ENCODE measurements around the gene NLRX1.
"Not testable (repeated sequence)": the region's sequence is repeated elsewhere in the genome, so short reads cannot be mapped to it uniquely, and the experiment has no call there.

The NLRX1 gene

GRCh38 chr11:119185981-119186634 lies 17.6 kb downstream of the NLRX1 start:
- DNase-seq = no peak

GRCh38 chr11:119187123-119187892 lies 18.8 kb downstream of the NLRX1 start:
- DNase-seq = no peak

- DNase-seq = no peak
Measured at GRCh38 chr11:119188067-119188466, 19.5 kb downstream of the NLRX1 start.

DNA sequence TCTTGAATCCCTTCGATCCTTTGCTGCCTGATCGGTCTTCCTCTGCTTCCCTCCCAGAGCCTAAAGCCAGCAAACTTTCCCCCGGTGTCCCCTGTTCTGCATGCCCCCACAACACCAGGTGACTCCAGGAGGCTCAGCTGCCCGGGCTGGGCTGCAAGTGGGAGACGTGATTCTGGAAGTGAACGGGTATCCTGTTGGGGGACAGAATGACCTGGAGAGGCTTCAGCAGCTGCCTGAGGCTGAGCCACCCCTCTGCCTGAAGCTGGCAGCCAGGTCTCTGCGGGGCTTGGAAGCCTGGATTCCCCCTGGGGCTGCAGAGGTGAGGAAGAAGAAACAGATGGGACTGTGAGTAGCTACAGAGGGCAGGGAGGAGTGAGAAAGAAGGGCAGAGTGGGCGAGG lies 20.4 kb downstream of the NLRX1 start:
- no peak for DNase-seq

- no peak for DNase-seq
Measured at GRCh38 chr11:119189393-119189792, 20.9 kb downstream of the NLRX1 start.

GRCh38 chr11:119190531-119190930 lies 22.0 kb downstream of the NLRX1 start:
- DNase-seq = no peak

- DNase-seq = peak in 1 of 2 experiments; percentile 16
Measured at GRCh38 chr11:119191265-119191664, 22.7 kb downstream of the NLRX1 start.

DNA sequence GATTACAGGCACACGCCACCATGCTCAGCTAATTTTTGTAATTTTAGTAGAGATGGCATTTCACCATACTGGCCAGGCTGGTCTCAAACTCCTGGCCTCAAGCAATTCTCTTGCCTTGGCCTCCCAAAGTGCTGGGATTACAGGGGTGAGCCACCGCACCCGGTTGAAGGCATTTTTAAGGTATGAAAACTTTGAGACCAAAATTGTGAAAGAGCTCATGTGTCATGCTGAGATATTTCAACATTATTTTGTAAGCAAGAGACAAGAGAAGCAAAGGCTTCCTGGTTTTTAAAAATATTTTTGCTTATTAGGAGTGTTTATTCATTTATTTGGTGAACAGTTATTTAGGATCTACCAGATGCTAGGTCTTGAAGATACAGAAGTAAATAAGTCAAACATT lies 23.6 kb downstream of the NLRX1 start:
- DNase-seq = no peak

- no peak for DNase-seq
Measured at GRCh38 chr11:119193001-119193400, 24.5 kb downstream of the NLRX1 start.

GRCh38 chr11:119193626-119194025 lies 25.1 kb downstream of the NLRX1 start:
- no peak for DNase-seq

- no peak for DNase-seq
Measured at GRCh38 chr11:119194811-119195440, 26.4 kb downstream of the NLRX1 start.

DNA sequence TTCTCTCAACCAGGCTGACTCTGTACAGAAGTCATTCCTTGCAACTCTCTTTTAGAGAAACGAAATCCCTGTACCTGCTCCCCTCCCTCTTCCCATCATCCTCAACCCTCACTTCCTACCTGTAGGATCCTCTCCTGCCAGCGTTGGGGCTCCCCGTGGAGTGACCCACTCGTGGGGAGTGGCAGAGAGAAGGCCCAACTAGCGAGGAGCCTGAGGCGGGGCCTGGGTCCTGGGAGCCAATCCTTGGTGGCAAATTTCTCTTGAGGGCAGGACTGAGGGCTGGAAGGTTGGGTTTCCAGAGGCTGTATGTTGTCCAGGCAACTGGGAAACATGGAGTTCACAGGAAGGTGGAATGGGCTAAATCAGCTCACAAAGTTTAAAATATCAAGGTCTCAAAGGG lies 27.2 kb downstream of the NLRX1 start:
- DNase-seq = peak in 1 of 2 experiments; percentile 52

DNA sequence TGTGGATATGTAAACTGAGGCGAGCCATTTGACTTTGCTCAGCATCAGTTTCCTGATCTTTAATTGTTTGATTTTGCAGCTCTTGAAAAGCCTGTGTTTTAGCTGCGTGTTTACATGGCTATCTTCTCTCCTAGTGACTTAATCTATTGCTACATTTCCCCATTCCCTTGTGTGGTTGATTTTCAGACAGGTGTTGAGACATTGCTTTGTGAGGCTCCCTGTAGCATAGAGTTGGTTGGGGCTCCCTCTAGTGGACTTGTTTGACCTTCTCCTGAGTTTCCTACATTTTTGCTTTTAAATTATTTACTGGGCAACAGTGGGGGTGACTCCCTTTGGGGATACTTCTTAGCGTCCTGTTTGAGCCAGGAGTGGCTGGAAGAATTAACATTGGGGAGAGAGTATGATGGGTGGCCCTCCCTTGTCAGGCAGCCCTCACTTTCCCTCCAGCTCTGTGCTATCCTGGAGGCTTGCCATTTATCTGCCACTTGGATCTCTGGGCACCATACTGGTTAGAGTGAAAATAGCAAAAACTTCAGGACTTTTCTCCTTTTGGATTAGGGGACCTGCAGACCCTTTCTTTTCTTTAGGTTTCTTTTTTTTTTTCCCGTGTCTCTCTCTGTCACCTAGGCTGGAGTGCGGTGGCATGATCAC lies 28.4 kb downstream of the NLRX1 start:
- peak; percentile 76 to 79 for DNase-seq

GRCh38 chr11:119198925-119199324 lies 30.4 kb downstream of the NLRX1 start:
- DNase-seq = no peak

GRCh38 chr11:119201236-119201635 lies 32.7 kb downstream of the NLRX1 start:
- not testable (repeated sequence) for DNase-seq

- no peak for DNase-seq
Measured at GRCh38 chr11:119202554-119202953, 34.0 kb downstream of the NLRX1 start.

DNA sequence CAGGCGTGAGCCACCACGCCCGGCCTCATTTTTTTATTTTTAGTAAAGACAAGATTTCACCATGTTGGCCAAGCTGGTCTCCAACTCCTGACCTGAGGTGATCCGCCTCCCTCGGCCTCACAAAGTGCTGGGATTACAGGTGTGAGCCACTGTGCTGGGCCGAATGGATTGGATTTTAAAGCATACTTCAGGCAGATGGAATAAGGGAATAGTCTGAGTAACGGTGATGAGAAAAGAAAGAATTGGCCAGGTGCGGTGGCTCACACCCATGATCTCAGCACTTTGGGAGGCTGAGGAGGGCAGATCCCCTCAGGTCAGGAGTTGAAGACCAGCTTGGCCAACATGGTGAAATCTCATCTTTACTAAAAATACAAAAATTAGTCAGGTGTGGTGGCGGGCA lies 35.5 kb downstream of the NLRX1 start:
- no peak for DNase-seq

GRCh38 chr11:119205080-119205479 lies 36.6 kb downstream of the NLRX1 start:
- DNase-seq = no peak

DNA sequence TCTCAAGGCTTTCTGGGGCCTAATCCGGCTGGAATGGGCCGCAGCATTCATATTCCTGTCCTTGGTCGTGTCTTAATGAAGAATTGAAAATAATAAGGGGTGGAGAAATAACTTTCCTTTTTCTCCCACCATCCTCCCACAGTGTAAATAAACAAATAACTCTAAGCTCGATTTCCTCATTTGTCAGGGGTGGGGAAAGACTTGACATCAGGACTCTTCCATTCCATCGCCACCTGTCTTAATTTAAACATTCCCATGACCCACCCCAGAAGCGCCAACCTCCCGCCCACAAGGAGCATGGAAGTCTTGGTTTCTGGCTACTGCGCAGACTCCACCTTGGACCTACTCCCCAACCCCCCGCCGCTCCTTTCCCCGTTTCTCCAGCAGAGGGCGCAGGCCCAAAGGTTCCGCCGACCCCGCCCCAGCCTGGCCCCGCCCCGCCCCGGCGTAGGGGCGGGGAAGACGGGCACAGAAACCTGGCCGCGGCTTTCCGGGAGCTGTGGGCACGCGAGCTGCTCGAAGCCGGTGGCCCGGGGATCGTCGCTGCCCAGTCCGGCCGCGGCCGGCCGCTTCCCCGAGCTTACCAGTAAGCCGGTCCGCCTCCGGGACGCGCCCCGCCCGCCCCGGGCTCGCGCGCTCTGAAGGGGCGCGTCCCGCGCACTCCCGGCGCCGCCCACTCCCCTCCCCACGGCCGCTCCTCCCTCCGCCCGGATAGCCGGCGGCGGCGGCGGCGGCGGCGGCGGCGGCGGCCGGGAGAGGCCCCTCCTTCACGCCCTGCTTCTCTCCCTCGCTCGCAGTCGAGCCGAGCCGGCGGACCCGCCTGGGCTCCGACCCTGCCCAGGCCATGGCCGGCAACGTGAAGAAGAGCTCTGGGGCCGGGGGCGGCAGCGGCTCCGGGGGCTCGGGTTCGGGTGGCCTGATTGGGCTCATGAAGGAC lies 37.3 kb downstream of the NLRX1 start, which contains the start of gene CBL:
CBL (plus strand) TSS at position 766 of the 937 bp plus-strand sequence; CDS start at position 845, 79 bp downstream.
- DNase-seq = peak; percentile 85 to 87

GRCh38 chr11:119206511-119207414 lies 38.2 kb downstream of the NLRX1 start:
- peak in 1 of 2 experiments; percentile 22 for DNase-seq

DNA sequence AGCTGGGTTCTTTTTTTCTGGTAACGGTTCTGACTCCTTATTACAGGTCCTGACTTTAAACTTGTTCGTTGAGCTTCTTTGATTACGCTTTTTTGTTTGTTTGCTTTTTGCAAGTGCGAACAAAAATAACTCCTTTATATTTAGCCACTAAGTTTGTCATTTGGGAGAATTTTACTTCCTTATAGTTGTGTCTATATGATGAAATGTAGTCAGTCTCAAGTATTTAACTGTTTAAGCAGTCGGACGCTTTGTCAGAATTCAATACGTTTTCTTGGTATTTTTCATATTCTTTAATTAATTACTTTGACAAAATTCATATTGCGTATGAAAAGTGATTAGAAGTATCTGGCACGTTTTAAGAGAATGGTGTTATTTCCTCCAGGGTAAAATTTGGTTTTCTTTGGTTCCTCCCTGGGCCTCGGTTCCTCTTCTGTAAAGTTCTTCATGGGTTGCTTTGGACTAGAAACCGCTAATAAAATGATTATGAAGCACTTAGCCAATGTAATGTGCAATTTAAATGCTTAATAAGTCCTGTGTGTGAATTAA lies 39.0 kb downstream of the NLRX1 start:
- DNase-seq = no peak
